Measurements from ENCODE around the gene S100A3.

- TF ChIP-seq, protein P1, sequence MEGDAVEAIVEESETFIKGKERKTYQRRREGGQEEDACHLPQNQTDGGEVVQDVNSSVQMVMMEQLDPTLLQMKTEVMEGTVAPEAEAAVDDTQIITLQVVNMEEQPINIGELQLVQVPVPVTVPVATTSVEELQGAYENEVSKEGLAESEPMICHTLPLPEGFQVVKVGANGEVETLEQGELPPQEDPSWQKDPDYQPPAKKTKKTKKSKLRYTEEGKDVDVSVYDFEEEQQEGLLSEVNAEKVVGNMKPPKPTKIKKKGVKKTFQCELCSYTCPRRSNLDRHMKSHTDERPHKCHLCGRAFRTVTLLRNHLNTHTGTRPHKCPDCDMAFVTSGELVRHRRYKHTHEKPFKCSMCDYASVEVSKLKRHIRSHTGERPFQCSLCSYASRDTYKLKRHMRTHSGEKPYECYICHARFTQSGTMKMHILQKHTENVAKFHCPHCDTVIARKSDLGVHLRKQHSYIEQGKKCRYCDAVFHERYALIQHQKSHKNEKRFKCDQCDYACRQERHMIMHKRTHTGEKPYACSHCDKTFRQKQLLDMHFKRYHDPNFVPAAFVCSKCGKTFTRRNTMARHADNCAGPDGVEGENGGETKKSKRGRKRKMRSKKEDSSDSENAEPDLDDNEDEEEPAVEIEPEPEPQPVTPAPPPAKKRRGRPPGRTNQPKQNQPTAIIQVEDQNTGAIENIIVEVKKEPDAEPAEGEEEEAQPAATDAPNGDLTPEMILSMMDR (IDR thresholded peaks at IDR 0.05; ENCODE audit: insufficient read depth, low read length, poor library complexity, severe bottlenecking) = no peak
- no peak for TF ChIP-seq EZH2phosphoT487 (conservative IDR thresholded peaks at IDR 0.05; ENCODE audit: low read length)
Observed at GRCh38 chr1:153588482-153588881, 39.4 kb upstream of the S100A3 start.

Data from SU-DHL-6 (cell line).